Naive B cell (primary cell): ENCODE data around the gene CCDC183. TPM values are rescaled to one million over a fixed set of nuclear protein-coding genes. Genes with fewer than 3 reads are reported as not detected.
"Not testable (repeated sequence)": the region's sequence is repeated elsewhere in the genome, so short reads cannot be mapped to it uniquely, and the experiment has no call there.

Experiments
- ATAC-seq, 2 donors: fragments of 150-1000 bp; cut with Tn5 transposase; 2 replicates each; pipeline ENCODE4 v1.10.0; 2021; ENCODE audit warnings: low read depth in 2 of 2, mild to moderate bottlenecking in 2 of 2, moderate library complexity in 2 of 2
- DNase-seq: peaks from one replicate; pipeline ENCODE4 v3.0.0; 2022
- H3K27ac Mint-ChIP-seq, 6 donors: one replicate each; pipeline ENCODE4 v1.8.0; 2020 to 2022; ENCODE audit warnings: mild to moderate bottlenecking in 6 of 6, mixed read lengths in 6 of 6, moderate library complexity in 5 of 6, inconsistent platforms in 2 of 6
- H3K27me3 Mint-ChIP-seq, 3 donors: one replicate each; pipeline ENCODE4 v1.8.0; 2021 to 2022; ENCODE audit warnings: mixed read lengths in 3 of 3, mild to moderate bottlenecking in 1 of 3
- H3K36me3 Mint-ChIP-seq, 2 donors: one replicate each; pipeline ENCODE4 v1.8.0; 2020 to 2022; ENCODE audit warnings: mixed read lengths in 2 of 2, inconsistent platforms in 1 of 2, mild to moderate bottlenecking in 1 of 2
- H3K4me1 Mint-ChIP-seq, 3 donors: one replicate each; pipeline ENCODE4 v1.8.0; 2020 to 2022; ENCODE audit warnings: mixed read lengths in 3 of 3, inconsistent platforms in 1 of 3, mild to moderate bottlenecking in 1 of 3, moderate library complexity in 1 of 3
- H3K4me3 Mint-ChIP-seq, 8 donors: one replicate each; pipeline ENCODE4 v1.8.0; 2020 to 2022; ENCODE audit warnings: mild to moderate bottlenecking in 8 of 8, mixed read lengths in 8 of 8, moderate library complexity in 8 of 8, inconsistent platforms in 2 of 8
- H3K9me3 Mint-ChIP-seq, 7 donors: one replicate each; pipeline ENCODE4 v1.8.0; 2020 to 2022; ENCODE audit warnings: mixed read lengths in 7 of 7, mild to moderate bottlenecking in 5 of 7, inconsistent platforms in 2 of 7, moderate library complexity in 1 of 7
- polyA plus RNA-seq, 6 donors: library from polyadenylated mRNA; unstranded; fragments of 300-500 nt; fragmentation: Illumina TruSeq; gene quantifications; one replicate each; pipeline ENCODE4 v1.2.3, GENCODE V29; 2021; ENCODE audit warnings: low read depth in 6 of 6

The CCDC183 gene
- polyA plus RNA-seq, 6 donors from 2014 or later: 0.24 to 1.7 TPM; not detected in 4

DNA sequence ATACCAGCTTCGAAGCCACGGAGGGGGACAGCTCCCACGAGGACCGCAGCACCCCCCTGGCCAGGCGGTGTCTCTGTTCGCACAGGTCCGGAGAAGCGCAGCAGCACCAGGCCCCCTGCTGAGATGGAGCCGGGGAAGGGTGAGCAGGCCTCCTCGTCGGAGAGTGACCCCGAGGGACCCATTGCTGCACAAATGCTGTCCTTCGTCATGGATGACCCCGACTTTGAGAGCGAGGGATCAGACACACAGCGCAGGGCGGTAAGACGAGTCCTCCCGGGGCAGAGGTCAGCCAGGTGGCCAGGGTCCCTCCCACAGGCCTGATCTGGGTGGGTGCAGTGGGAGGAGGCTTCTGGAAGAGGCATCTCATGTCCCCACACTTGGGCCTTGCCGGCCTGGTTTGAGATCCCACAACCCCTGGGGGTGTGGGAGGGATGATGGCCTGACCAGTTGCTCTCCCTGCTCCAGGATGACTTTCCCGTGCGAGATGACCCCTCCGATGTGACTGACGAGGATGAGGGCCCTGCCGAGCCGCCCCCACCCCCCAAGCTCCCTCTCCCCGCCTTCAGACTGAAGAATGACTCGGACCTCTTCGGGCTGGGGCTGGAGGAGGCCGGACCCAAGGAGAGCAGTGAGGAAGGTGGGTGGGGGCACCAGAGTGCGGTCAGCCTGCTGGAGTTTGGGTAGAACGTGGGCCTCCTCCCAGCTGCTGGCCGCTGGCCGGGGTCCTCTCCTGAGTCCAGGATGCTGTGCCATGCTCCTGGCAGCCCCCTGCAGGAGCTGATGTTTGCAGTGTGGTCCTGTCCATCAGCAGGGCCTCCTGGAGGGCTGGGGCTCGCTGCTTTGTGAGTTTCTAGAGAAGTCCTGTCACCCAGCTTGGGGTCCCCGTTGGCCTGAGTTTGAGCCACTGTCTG, 43.3 kb downstream of the CCDC183 start:
- ATAC-seq (no peak), DNase-seq (no peak)
- peaks cover 0 to 8% of the 10 kb centered on the region in 2 donors for H3K36me3 Mint-ChIP-seq
- peaks cover 8 to 22% (median 9%) of the 10 kb centered on the region in 3 donors for H3K4me1 Mint-ChIP-seq
- no peaks in the 10 kb centered on the region for H3K9me3 Mint-ChIP-seq
- peak overlapping the region in 2 of 8 donors; percentile 59 to 65 for H3K4me3 Mint-ChIP-seq
- peaks cover 0 to 9% (median 0%) of the 10 kb centered on the region in 3 donors for H3K27me3 Mint-ChIP-seq
- no peak overlapping the region for H3K27ac Mint-ChIP-seq

DNA sequence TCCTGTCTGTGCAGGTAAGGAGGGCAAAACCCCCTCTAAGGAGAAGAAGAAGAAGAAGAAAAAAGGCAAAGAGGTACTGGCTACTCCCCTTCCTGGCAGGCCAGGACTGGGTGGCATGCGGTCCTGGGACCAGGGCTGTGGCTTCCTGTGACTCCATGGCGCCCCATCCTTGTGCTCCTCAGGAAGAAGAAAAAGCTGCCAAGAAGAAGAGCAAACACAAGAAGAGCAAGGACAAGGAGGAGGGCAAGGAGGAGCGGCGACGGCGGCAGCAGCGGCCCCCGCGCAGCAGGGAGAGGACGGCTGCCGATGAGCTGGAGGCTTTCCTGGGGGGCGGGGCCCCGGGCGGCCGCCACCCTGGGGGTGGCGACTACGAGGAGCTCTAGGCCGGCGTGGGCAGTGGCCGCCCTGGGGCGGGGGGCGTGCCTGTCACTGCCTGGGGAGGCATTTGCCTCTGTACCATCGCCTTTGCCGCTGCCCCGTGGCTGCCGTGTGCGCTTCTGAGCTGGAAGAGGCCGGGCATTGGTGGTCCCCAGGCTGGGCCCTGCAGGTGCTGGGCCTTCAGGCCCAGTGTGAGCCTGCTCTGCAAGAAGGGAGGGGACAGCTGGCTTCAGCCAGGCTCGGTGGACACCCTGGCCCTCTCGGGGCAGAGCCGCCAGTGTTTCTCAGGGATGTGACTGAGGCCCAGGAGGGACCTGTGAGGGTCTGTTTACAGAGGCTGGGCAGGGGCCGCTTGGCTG, 44.2 kb downstream of the CCDC183 start:
- Mint-ChIP-seq H3K9me3 (no peaks in the 10 kb centered on the region), H3K27ac (peak overlapping the region in 2 of 6 donors; percentile 66 to 87), H3K4me3 (peak overlapping the region in 3 of 8 donors; percentile 49 to 65 (median 59)), H3K27me3 (peaks cover 0 to 9% (median 0%) of the 10 kb centered on the region in 3 donors), H3K36me3 (peaks cover 0 to 8% of the 10 kb centered on the region in 2 donors), H3K4me1 (peaks cover 8 to 22% (median 9%) of the 10 kb centered on the region in 3 donors)
- ATAC-seq (no peak), DNase-seq (no peak)

DNA sequence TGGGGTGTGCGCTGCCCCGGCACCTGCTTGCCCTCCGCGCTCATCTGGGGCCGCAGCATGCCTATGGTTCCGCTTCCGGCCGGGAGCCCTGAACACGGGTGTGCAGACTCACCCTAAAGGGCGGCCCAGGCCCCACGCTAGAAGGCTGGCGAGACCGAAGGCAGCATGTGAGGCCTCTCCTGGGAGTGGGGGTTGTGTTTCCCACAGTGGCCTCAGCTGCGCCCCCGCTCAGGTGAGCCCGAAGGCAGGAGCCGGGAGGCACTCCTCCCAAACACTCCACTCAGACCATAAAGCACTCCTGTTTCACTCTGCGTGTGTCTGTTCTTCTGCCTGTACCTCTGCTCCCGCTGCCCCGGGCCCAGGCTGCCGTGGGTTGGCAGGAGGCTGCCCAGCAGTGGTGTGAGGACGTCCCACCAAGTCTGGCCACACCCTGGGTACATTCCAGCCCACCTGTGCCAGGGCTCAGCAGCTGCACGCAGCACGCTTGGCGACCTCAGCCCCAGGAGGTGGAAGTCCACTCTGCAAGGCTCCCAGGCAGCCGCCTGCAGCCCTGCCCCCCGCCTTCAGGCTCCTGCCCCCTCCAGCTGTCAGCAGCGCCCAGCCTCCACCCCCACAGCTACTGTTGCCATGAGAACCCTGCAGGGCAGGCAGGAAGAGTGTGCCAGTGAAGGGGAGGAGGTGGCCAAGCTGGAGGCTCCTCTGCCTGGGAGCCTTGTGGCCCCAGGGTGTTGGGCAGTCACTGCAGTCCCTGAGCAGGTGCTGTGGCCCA, 44.9 kb downstream of the CCDC183 start:
- no peaks in the 10 kb centered on the region for H3K9me3 Mint-ChIP-seq
- H3K27ac Mint-ChIP-seq: no peak overlapping the region
- peak overlapping the region in 3 of 8 donors; percentile 12 to 88 (median 22) for H3K4me3 Mint-ChIP-seq
- peaks cover 0 to 8% of the 10 kb centered on the region in 2 donors for H3K36me3 Mint-ChIP-seq
- ATAC-seq (no peak), DNase-seq (no peak)
- peaks cover 0 to 9% (median 0%) of the 10 kb centered on the region in 3 donors for H3K27me3 Mint-ChIP-seq
- H3K4me1 Mint-ChIP-seq: peaks cover 8 to 22% (median 9%) of the 10 kb centered on the region in 3 donors

DNA sequence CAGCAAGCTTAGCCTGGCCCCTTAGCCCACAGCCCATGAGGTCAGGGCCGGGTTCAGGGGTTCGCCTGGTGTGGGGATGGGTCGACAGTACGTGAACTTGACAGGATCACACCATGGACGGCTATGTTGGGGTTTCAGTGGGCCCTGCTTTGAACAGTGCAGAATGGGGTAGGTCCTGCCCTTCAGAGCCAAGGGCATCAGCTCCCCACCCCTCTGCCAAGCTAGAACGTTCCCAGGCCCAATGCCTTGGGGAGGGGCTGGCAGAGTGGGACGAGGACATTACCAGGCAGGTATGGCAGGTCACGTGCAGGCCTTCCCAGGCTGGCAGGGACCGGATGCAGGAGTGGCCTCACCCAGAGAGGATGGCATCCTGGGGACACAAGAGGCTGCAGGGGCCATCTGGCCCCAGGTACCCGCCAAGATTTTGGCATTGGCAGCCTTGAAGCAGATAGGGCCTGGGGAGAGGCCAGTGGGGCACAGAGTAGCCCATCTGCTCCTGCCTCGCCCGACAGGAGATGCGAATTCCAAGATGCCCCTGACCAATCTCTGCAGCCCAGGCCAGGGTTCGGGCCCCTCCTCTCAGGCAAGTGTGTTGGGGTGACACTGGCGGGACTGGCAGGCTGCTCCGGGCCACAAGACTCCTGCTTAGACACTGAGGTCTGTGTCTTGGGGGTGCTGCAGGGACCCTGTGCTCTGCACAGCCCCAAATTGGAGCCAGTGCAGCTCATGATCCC, 45.7 kb downstream of the CCDC183 start:
- not testable (repeated sequence) for ATAC-seq, DNase-seq, H3K36me3 Mint-ChIP-seq, H3K9me3 Mint-ChIP-seq
- H3K4me3 Mint-ChIP-seq: peak overlapping the region; percentile 74 to 92 (median 88)
- peaks cover 8 to 27% (median 9%) of the 10 kb centered on the region in 3 donors for H3K4me1 Mint-ChIP-seq
- peaks cover 0 to 14% (median 0%) of the 10 kb centered on the region in 3 donors for H3K27me3 Mint-ChIP-seq
- H3K27ac Mint-ChIP-seq: peak overlapping the region in 2 of 6 donors; percentile 75 to 92

DNA sequence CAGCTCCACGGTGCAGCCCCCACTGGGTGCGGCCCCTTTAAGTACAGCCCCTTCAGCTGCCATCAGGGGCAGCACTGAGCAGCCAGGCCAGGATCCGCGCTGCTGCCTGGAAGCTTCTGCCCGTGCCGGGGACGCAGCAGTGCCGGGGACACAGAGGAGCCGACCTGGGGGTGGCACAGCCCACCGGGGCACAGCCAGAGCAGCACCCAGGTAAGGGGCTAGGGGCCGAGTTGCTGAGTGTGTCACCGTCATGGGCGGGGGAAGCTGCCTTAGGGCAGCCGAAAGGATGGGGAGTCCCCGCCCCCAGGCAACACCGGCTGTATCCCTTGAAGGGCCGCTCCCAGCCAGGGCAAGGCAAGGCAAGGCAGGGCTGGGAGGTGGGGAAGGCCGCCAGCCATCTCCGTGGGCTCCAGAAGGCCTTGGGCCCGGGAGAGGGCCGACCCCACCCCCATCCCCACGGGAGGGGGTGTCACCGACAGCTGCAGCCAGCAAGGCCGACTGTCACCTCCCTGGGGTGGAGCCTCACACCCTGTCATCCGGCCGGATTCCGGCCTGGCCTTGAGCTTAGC, 46.3 kb downstream of the CCDC183 start, which contains the start of gene AJM1:
AJM1 (plus strand) TSS at position 99 of the 569 bp plus-strand sequence. CDS start 1,937 bp downstream, outside the sequence.
- ATAC-seq (peak; percentile 88 to 89), DNase-seq (peak; percentile 79)
- H3K36me3 Mint-ChIP-seq, H3K9me3 Mint-ChIP-seq: not testable (repeated sequence)
- Mint-ChIP-seq H3K27ac (peak within 1 kb of the TSS in 4 of 6 donors; percentile 22 to 96 (median 84)), H3K4me3 (peak within 1 kb of the TSS; percentile 82 to 92 (median 88)), H3K27me3 (peaks cover 0 to 16% (median 2%) of the 10 kb centered on the region in 3 donors), H3K4me1 (peaks cover 10 to 30% (median 10%) of the 10 kb centered on the region in 3 donors)

DNA sequence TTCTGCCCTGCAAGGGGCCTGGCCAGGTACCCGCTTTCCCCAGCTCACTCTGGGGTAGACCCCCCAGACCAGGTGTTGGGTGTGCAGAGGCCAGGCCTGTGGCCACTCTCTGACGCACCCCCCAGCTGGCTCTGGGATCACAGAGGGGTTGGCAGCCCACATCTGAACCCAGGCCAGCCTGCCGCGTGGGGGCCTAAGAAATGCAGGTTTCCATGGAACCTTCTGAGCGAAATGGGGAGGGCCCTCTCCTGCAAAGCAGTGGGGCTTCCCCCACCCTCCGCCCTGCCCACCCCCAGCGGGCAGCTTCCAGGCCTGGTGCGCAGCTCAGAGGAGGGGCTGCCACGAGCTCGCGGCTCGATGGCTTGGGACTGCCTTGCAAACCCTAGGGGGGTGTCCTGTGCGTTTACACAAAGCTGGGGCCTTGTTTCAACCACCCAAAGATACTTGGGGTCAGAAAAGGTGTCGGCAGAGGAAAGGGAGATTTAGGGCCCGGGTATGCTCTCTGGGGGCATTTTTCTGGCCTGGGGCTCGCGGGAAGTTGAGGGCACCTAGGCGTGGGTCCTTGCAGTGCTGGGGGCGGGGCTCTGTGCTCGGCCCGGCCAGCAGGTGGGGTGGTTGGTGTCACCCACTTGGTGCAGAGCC, 47.1 kb downstream of the CCDC183 start:
- ATAC-seq, DNase-seq, H3K36me3 Mint-ChIP-seq, H3K9me3 Mint-ChIP-seq: not testable (repeated sequence)
- Mint-ChIP-seq H3K4me1 (peaks cover 15 to 36% (median 18%) of the 10 kb centered on the region in 3 donors), H3K4me3 (peak overlapping the region; percentile 57 to 89 (median 81)), H3K27me3 (peaks cover 0 to 22% (median 10%) of the 10 kb centered on the region in 3 donors), H3K27ac (peak overlapping the region in 4 of 6 donors; percentile 26 to 88 (median 41))

DNA sequence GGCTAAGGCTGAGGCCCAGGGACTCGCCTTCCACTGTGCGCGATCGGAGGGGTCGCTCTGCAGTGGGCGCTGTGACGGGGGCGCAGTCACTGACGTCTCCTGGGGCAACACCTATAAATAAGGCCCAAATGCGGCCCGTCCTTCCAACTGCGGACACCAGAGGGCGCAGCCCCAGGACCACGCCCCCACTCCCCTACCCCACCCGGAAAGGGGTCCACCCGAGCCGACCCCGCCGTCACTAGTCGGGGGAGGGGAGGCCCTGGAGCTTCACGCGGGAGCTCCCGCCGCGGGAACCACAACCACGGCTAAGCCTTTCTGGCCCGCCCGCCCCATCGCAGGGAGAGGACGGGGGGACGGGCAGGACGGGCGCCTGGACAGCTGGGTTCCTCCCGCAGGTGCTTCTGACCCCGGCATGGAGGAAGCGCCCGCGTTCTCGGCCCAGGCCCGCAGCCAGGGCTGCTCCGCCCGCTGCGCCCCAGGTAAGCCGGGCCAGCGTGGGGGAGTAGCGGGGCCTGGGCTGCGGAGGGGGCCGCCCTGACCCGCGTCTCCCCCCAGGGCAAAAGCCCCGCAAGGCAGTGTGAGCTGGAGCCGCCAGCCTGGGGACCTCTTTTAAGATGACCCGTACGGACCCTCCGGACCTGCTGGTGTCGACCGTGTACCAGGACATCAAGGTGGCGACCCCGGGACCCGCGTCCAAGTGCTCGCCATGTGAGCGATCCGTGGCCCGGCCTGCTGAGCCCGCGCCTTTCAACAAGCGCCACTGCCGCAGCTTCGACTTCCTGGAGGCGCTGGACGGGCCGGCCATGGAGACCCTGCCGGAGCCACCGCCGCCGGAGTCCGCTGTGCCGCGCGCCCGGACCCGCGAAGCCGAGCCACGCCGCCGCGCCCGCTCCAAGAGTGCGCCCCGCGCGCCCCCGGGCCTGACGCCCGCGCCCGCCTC, 47.9 kb downstream of the CCDC183 start:
- Mint-ChIP-seq H3K27ac (peak overlapping the region in 3 of 6 donors; percentile 26 to 88 (median 43)), H3K4me1 (peaks cover 15 to 41% (median 21%) of the 10 kb centered on the region in 3 donors), H3K27me3 (peaks cover 2 to 22% (median 10%) of the 10 kb centered on the region in 3 donors), H3K4me3 (peak overlapping the region; percentile 57 to 89 (median 81))
- not testable (repeated sequence) for H3K9me3 Mint-ChIP-seq, H3K36me3 Mint-ChIP-seq
- ATAC-seq: peak; percentile 19 to 27
- peak; percentile 60 for DNase-seq

DNA sequence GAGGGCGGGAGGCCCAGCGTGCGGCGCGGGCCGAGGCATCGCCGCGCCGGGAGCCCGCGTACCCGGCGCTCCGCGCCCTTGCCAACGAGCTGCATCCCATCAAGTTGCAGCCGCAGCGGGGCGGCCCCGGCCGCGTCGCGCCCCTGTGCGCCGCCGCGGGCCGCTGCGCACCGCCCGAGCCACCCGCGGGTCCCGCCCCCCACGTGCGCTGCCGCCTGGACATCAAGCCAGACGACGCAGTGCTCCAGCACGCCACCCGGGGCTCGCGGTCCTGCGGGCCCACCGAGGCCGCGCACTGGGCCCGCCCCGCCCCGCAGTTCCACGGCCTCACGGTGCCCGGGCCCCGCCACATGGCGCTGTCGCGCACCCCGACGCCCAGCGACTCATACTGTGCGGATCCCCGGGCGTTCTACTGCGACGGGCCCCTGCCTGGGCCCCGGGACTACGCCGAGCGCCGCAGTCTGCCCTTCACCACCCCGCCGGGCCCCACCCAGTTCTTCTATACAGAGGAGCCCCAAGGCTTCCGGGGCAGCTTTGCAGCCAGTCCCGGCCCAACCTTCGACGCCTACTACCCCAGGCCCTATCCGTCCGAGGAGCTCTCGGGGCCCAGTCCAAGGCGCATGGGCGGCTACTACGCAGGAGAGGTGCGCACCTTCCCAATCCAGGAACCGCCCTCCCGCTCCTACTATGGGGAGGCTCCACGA, 48.8 kb downstream of the CCDC183 start:
- H3K27me3 Mint-ChIP-seq: peaks cover 4 to 22% (median 10%) of the 10 kb centered on the region in 3 donors
- peaks cover 17 to 44% (median 20%) of the 10 kb centered on the region in 3 donors for H3K4me1 Mint-ChIP-seq
- H3K36me3 Mint-ChIP-seq: peaks cover 0 to 5% of the 10 kb centered on the region in 2 donors
- DNase-seq (no peak), ATAC-seq (no peak)
- H3K27ac Mint-ChIP-seq: peak overlapping the region in 3 of 6 donors; percentile 57 to 74 (median 74)
- H3K9me3 Mint-ChIP-seq: peaks cover 0 to 2% (median 0%) of the 10 kb centered on the region in 7 donors
- H3K4me3 Mint-ChIP-seq: peak overlapping the region in 5 of 8 donors; percentile 9 to 61 (median 44)

DNA sequence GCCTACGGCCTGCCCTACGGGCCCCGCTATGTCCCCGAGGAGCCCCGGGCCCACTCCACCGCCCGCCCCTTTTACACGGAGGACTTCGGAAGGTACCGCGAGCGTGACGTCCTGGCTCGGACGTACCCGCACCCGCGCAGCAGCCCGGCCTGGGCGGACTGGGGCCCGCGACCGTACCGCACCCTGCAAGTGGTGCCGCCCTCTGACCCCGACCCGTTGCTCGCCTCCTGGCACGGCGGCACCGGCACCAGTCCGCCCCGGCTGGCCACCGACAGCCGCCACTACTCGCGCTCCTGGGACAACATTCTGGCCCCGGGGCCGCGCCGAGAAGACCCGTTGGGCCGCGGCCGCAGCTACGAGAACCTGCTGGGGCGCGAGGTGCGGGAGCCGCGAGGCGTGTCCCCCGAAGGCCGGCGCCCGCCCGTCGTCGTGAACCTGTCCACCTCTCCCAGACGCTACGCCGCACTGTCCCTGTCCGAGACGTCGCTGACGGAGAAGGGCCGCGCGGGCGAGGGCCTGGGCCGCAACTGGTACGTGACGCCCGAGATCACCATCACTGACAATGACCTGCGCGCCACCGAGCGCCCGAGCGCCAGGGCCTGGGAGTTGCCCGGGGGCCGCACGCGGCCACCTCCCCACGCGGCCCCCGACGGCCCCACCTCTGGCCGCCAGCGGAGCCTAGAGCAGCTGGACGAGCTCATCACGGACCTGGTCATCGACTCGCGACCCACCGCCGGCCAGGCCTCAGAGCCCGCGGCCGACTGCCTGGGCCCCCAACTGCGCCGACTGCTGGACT, 49.5 kb downstream of the CCDC183 start:
- Mint-ChIP-seq H3K27ac (peak overlapping the region in 4 of 6 donors; percentile 57 to 74 (median 73)), H3K4me3 (peak overlapping the region in 4 of 8 donors; percentile 9 to 61 (median 51)), H3K9me3 (peaks cover 0 to 2% (median 0%) of the 10 kb centered on the region in 7 donors), H3K36me3 (no peaks in the 10 kb centered on the region), H3K4me1 (peaks cover 16 to 42% (median 21%) of the 10 kb centered on the region in 3 donors), H3K27me3 (peaks cover 4 to 22% (median 10%) of the 10 kb centered on the region in 3 donors)
- DNase-seq (no peak), ATAC-seq (no peak)
